ENCODE results near the gene XRN1.
"Not testable (repeated sequence)": the region's sequence is repeated elsewhere in the genome, so short reads cannot be mapped to it uniquely, and the experiment has no call there.

XRN1 gene

GRCh38 chr3:142324275-142324953 lies 123.4 kb downstream of the XRN1 start:
- not testable (repeated sequence) for DNase-seq

GRCh38 chr3:142319912-142320311 lies 127.9 kb downstream of the XRN1 start:
- no peak for DNase-seq

GRCh38 chr3:142319094-142319493 lies 128.7 kb downstream of the XRN1 start:
- DNase-seq: no peak

GRCh38 chr3:142318331-142318730 lies 129.5 kb downstream of the XRN1 start:
- DNase-seq: no peak

GRCh38 chr3:142315978-142316388 lies 131.9 kb downstream of the XRN1 start:
- DNase-seq: not testable (repeated sequence)

GRCh38 chr3:142315083-142315482 lies 132.8 kb downstream of the XRN1 start:
- DNase-seq: no peak

DNA sequence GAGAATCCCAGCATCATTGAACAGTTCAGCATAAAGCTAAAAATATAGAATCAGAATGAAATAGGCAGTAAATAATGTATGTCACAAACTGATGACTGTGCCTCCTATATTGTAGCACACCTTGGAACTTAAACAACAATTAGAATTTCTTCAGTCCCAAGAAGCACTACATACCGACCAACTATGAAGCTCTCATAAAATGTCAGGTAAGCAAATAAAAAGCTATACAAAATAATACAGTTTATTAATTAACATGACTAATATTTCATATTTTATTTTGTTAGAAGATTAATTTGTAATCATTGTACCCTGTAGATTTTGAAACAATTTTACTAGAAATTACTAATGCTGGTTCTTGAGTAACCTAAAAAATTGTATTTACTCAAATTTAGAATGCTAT lies 137.4 kb downstream of the XRN1 start:
- no peak for DNase-seq

DNA sequence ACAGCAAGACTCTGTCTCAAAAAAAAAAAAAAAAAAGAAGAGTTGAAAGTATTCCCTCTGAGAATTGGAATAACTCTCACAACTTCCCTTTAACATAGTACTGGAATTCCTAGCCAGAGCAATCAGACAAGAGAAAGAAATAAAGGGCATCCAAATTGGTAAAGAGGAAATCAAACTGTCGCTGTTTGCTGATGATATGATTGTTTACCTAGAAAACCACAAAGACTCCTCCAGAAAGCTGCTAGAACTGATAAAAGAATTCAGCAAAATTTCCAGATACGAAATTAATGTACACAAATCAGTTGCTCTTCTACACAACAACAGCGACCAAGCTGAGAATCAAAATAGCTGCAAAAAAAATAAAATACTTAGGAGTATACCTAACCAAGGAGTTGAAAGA lies 145.0 kb downstream of the XRN1 start:
- not testable (repeated sequence) for DNase-seq

GRCh38 chr3:142298626-142299025 lies 149.2 kb downstream of the XRN1 start:
- no peak for DNase-seq

GRCh38 chr3:142296507-142296906 lies 151.3 kb downstream of the XRN1 start:
- DNase-seq: no peak

DNA sequence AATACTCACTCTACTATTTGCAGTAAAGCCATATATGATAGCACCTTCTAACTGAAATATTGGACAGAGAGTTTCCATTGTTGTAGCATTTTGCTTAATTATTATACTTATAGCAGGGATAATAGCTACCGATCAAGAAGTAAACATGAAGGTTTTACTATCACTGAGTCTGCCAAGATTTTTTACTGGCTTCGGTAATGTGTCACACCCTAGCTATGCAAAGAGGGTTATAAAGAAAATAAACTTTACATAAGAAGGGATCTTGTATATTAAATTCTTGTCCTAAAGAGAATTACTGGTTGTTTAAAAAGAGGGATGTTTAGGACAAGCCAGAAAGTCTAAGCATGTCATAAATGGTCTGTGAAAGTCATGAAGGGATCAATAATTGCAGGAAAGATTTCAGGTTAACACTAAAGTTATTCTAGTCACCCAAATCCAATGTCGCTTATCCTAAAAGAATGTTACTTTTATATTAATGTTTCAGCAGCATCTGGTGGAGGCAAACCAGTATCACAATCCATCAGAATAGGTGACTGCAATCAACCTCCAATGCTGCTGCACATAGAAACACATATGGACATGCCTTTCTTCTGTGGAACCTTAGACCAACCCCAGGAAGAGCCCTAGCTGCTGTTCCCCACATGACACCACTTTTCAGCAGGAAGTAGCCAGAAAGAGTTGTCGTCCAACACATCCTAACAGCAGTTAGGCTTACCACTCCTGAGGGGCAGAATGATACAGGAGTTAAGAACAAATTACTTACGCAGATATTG lies 159.8 kb downstream of the XRN1 start:
- no peak for DNase-seq

DNA sequence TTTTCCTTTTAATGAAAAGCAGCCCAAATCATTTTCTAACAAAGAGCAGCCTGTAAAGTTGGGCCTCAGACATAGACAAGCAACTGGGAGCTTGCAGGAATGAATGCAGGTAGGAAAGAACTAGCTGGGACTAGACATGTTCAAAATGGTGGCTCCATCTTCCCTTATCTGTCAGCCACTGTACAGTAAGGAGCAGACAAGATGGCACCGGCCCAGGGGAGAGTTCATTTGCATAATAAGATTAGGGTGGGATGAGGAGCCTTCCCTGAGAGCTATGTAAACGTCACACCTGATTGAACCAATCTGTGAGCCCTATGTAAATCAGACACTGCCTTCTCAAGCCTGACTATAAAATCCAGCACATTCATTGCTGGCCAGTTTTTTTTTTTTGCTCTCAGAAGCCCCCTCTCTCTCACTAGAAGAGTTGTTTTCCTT lies 162.7 kb downstream of the XRN1 start:
- peak; percentile 16 for DNase-seq

- no peak for DNase-seq
Observed at GRCh38 chr3:142282503-142282902, 165.3 kb downstream of the XRN1 start.

DNA sequence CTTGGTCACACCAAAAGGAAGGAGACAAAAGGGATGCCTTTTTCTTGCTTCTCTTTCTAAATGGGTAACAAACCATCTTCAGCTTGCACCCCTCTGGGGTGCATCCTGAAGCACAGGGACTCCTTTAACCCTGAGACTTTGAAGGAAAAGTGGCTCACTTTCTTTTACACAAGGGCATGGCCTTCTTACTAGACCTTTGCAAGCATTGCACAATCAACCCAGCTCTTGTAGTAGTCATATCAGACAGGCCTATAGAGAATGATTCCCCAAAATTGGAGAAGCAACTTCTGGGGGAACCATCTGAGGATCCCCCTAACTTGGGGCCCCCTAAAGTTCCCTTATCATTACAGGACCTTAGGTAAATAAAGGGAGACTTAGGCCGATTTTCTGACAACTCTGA lies 166.4 kb downstream of the XRN1 start:
- no peak for DNase-seq

GRCh38 chr3:142279965-142280590 lies 167.8 kb downstream of the XRN1 start:
- DNase-seq: peak; percentile 81

- DNase-seq: no peak
Observed at GRCh38 chr3:142278451-142278850, 169.4 kb downstream of the XRN1 start.

DNA sequence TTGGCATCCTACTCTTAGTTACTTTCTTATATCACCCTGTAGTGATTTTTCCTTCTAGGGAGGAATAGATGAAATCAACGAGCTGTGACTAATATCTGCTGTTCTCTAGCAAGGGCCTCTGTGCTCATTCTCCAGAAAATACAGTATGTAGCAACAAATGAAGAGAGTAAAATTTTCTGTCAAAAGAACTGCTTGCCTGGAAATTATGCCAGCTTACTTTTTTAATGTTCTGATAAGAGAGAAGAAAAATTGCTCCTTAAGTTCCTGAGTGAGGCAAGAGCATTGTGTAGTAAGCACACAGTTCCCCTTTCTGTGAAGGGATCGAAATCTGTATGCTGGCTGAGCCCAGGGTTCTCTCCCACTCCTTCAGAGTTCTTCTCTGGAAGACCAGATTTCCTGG lies 171.1 kb downstream of the XRN1 start:
- DNase-seq: no peak

DNA sequence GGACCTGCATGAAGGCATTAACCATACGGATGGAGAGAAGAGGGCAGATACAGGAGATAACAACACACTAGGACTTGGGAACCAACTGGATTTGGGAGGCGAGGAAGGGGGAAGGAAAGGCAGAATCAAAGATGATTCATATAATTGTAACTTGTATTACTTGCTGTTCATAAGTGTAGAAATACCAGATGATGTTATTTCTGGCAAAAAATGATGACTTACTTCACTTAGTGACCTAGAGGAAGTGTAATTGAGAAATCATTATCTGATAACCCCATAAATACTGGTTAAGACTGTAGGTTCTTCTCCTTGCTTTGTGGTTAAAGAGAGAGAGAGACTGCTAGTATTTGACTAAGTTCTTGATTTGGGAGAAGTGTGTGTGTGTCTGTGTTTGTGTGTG lies 172.0 kb downstream of the XRN1 start:
- no peak for DNase-seq

GRCh38 chr3:142274908-142275307 lies 172.9 kb downstream of the XRN1 start:
- DNase-seq: no peak

DNA sequence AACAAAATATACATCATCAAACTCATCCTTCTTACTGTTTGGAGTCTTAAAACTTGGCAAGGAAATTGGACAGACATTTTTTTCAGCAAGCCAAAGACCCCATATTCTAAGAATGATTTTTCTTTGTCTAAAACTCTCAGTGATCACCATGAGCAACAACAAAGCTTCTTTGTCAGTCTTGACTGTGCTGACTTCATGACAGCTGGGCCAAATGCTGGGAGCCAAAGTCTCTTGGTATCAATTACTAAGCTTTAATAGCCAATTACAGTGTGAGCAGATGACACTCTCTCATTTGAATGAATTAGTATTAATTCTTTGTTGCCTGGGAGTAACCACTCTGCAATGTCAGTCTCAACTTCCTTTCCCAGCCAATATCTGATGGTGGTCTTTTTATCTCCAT lies 174.3 kb downstream of the XRN1 start:
- no peak for DNase-seq

GRCh38 chr3:142272200-142272891 lies 175.5 kb downstream of the XRN1 start:
- no peak for DNase-seq

- no peak for DNase-seq
Observed at GRCh38 chr3:142270407-142270806, 177.4 kb downstream of the XRN1 start.

DNA sequence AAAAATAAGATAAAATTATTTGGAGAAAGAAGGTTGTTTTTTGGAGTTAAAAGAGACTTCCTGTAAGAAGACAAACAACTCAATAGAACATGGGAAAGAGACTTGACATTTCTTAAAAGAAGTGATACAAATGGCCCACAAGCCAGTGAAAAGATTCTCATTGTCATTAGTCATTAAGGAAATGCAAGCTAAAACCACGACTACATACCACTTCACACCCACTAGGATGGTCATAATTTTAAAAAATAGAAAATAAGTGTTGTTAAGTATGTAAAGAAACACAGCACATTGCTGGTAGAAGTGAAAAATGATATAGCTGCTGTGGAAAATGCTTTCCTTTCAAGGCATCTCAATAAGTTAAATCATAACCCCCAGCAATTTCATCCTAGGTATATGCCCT lies 178.1 kb downstream of the XRN1 start:
- no peak for DNase-seq
